OCI-LY3 (cell line): ENCODE results near the gene PLP1.

Source experiments
- EZH2phosphoT487 ChIP-seq: fragments of 200-600 bp; shearing (Covaris generic); IDR thresholded peaks from 2 replicates; pipeline ENCODE4 v1.6.1; 2018; ENCODE audit warnings: antibody characterized with exemption, mixed run types, low read depth
- TF ChIP-seq, protein P1 (sequence below): fragments of 200-600, 300-600 bp; sonication (generic); IDR thresholded peaks from 2 replicates; pipeline ENCODE4 v1.5.1; 2014; ENCODE audit warnings: antibody characterized with exemption, low read length, low read depth

DNA sequence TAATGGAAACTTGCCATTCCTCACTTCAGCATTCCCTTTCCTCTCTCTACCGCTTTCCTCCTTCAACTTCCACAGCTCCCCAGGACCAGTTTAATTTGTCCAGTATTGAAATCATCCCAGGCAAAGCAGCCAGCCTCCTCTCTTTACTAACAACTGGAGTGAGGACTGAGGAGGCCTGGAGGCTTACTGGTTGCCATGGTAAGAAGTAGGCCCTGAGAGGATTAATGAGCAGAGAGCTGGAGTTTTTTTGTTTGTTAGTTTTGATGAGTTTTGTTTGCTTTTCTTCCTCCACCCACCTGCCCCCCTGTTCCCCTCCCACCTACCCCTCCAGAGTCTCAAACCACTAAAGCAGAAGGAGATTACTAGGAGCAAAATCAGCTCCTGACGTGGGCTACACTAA is 29.5 kb upstream of the PLP1 start:
- TF ChIP-seq, protein P1, sequence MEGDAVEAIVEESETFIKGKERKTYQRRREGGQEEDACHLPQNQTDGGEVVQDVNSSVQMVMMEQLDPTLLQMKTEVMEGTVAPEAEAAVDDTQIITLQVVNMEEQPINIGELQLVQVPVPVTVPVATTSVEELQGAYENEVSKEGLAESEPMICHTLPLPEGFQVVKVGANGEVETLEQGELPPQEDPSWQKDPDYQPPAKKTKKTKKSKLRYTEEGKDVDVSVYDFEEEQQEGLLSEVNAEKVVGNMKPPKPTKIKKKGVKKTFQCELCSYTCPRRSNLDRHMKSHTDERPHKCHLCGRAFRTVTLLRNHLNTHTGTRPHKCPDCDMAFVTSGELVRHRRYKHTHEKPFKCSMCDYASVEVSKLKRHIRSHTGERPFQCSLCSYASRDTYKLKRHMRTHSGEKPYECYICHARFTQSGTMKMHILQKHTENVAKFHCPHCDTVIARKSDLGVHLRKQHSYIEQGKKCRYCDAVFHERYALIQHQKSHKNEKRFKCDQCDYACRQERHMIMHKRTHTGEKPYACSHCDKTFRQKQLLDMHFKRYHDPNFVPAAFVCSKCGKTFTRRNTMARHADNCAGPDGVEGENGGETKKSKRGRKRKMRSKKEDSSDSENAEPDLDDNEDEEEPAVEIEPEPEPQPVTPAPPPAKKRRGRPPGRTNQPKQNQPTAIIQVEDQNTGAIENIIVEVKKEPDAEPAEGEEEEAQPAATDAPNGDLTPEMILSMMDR: no peak
- TF ChIP-seq EZH2phosphoT487: no peak
